Measurements from ENCODE around the gene DNAAF5. TPM values are rescaled to one million over a fixed set of nuclear protein-coding genes. Genes with fewer than 3 reads are reported as not detected.
A peak's percentile ranks its signal among the peaks of the same experiment; 100 is the strongest.

The DNAAF5 gene
- total RNA-seq, 1 experiment from 2014 or later = 37.6 TPM

DNA sequence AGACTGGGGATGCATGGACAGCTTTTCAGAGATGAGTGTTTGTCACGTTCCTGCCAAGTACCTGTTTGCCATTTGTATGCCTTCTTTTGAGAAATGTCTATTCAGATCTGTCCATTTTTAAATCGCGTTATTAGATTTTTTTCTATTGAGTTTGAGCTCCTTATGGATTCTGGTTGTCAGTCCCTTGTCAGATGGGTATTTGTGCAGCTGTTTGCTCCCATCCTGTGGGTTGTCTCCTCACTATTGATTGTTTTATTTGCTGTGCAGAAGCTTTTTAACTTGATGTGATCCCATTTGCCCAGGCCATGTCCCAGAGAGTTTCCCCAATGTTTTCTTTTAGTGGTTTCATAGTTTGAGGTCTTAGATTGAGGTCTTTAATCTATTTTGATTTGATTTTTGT, 6.1 kb downstream of the DNAAF5 start:
- BruUV-seq (replicated peaks) = no TSS peak
- TF ChIP-seq, protein P1, sequence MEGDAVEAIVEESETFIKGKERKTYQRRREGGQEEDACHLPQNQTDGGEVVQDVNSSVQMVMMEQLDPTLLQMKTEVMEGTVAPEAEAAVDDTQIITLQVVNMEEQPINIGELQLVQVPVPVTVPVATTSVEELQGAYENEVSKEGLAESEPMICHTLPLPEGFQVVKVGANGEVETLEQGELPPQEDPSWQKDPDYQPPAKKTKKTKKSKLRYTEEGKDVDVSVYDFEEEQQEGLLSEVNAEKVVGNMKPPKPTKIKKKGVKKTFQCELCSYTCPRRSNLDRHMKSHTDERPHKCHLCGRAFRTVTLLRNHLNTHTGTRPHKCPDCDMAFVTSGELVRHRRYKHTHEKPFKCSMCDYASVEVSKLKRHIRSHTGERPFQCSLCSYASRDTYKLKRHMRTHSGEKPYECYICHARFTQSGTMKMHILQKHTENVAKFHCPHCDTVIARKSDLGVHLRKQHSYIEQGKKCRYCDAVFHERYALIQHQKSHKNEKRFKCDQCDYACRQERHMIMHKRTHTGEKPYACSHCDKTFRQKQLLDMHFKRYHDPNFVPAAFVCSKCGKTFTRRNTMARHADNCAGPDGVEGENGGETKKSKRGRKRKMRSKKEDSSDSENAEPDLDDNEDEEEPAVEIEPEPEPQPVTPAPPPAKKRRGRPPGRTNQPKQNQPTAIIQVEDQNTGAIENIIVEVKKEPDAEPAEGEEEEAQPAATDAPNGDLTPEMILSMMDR (IDR thresholded peaks at IDR 0.05; ENCODE audit: unreplicated experiment) = no peak
- Mint-ChIP-seq H3K27ac (ENCODE audit: low read depth, unreplicated experiment) (no peak overlapping the region), H3K36me3 (ENCODE audit: insufficient read depth, unreplicated experiment) (peaks cover 12% of the 10 kb centered on the region), H3K4me3 (ENCODE audit: unreplicated experiment) (peak overlapping the region; percentile 19), H3K9me3 (ENCODE audit: unreplicated experiment) (no peaks in the 10 kb centered on the region), H3K27me3 (ENCODE audit: insufficient read depth, unreplicated experiment) (no peaks in the 10 kb centered on the region), H3K4me1 (ENCODE audit: insufficient read depth, unreplicated experiment) (peaks cover 25% of the 10 kb centered on the region)
- DNase-seq (ENCODE audit: unreplicated experiment) = no peak
- intact Hi-C loops (cut with micrococcal nuclease) = loop anchor here (1.0 kb wide), 1 partner anchor 400 kb away; no protein-coding TSS in a partner anchor
- CTCF ChIA-PET = interaction anchor here (0.6 to 2.6 kb wide), 14 partner anchors 18 to 411 kb away, joined by 3 to 28 read pairs (median 3); no protein-coding TSS in a partner anchor
- POLR2A ChIA-PET = interaction anchor here (0.5 to 2.3 kb wide), 13 partner anchors 9 to 419 kb away, joined by 3 to 7 read pairs (median 4); partner anchors contain the start of gene PDGFA

DNA sequence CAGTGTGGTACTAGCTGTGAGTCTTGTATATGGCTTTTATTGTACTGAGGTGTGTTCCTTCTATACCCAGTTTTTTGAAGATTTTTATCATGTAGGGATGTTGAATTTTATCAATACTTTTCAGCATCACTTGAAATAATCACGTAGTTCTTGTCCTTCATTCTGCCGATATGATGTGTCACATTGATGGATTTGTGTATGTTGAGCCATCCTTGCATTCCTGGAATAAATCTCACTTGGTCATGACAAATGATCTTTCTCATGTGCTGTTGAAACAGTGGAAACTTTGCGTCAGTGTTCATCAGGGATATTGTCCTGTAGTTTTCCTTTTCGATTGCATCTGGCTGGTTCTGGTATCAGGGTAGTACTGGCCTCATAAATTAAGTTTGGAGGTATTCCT, 7.7 kb downstream of the DNAAF5 start:
- intact Hi-C loops (cut with micrococcal nuclease) = no loop called here
- Mint-ChIP-seq H3K9me3 (ENCODE audit: unreplicated experiment) (no peaks in the 10 kb centered on the region), H3K27ac (ENCODE audit: low read depth, unreplicated experiment) (no peak overlapping the region), H3K27me3 (ENCODE audit: insufficient read depth, unreplicated experiment) (no peaks in the 10 kb centered on the region), H3K4me1 (ENCODE audit: insufficient read depth, unreplicated experiment) (peaks cover 22% of the 10 kb centered on the region), H3K4me3 (ENCODE audit: unreplicated experiment) (no peak overlapping the region), H3K36me3 (ENCODE audit: insufficient read depth, unreplicated experiment) (peaks cover 20% of the 10 kb centered on the region)
- TF ChIP-seq, protein P1 (IDR thresholded peaks at IDR 0.05; ENCODE audit: unreplicated experiment) = no peak
- no TSS peak for BruUV-seq (replicated peaks)
- POLR2A ChIA-PET = interaction anchor here (1.0 kb wide), 1 partner anchor 8 kb away, joined by 3 read pairs; no protein-coding TSS in a partner anchor
- CTCF ChIA-PET = interaction anchor here (1.4 to 1.9 kb wide), 3 partner anchors 401 to 412 kb away, joined by 3 to 9 read pairs (median 6); no protein-coding TSS in a partner anchor
- DNase-seq (ENCODE audit: unreplicated experiment) = no peak

DNA sequence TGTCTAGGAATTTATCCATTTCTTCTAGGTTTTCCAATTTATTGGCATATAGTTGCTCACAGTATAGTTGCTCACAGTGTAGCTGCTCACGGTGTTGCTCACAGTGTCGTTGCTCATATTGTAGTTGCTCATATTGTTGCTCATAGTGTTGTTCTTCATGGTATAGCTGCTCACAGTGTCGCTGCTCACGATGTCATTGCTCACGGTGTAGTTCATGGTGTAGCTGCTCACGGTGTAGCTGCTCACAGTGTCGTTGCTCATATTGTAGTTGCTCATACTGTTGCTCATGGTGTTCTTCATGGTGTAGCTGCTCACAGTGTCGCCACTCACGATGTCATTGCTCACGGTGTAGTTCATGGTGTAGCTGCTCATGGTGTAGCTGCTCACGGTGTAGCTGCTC, 8.3 kb downstream of the DNAAF5 start:
- POLR2A ChIA-PET = interaction anchor here (1.0 kb wide), 1 partner anchor 8 kb away, joined by 3 read pairs; no protein-coding TSS in a partner anchor
- H3K27me3 Mint-ChIP-seq (ENCODE audit: insufficient read depth, unreplicated experiment) = no peaks in the 10 kb centered on the region
- no peak overlapping the region for H3K4me3 Mint-ChIP-seq (ENCODE audit: unreplicated experiment)
- peaks cover 22% of the 10 kb centered on the region for H3K4me1 Mint-ChIP-seq (ENCODE audit: insufficient read depth, unreplicated experiment)
- intact Hi-C loops (cut with micrococcal nuclease) = no loop called here
- no peak for DNase-seq (ENCODE audit: unreplicated experiment)
- peaks cover 23% of the 10 kb centered on the region for H3K36me3 Mint-ChIP-seq (ENCODE audit: insufficient read depth, unreplicated experiment)
- CTCF ChIA-PET = interaction anchor here (0.5 to 1.5 kb wide), 4 partner anchors 36 to 403 kb away, joined by 3 to 6 read pairs (median 4); no protein-coding TSS in a partner anchor
- TF ChIP-seq, protein P1 (IDR thresholded peaks at IDR 0.05; ENCODE audit: unreplicated experiment) = no peak
- H3K9me3 Mint-ChIP-seq (ENCODE audit: unreplicated experiment) = no peaks in the 10 kb centered on the region
- H3K27ac Mint-ChIP-seq (ENCODE audit: low read depth, unreplicated experiment) = no peak overlapping the region
- no TSS peak for BruUV-seq (replicated peaks)

DNA sequence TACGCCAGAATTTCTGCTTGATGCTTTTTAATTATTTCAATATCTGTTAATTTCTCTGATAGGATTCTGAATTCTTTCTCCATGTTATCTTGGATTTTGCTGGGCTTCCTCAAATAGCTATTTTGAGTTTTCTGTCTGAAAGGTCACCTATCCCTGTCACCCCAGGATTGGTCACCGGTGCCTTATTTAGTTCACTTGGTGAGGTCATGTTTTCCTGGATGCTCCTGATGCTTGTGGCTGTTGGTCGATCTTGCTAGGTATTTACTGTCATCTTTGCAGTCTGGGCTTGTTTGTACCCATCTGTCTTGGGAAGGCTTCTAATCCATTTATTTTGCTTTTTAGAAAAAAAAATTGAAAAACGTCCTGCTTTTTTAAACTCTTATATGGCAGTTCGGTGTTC, 11.7 kb downstream of the DNAAF5 start:
- Mint-ChIP-seq H3K4me1 (ENCODE audit: insufficient read depth, unreplicated experiment) (peaks cover 7% of the 10 kb centered on the region), H3K9me3 (ENCODE audit: unreplicated experiment) (no peaks in the 10 kb centered on the region), H3K36me3 (ENCODE audit: insufficient read depth, unreplicated experiment) (peaks cover 19% of the 10 kb centered on the region), H3K27me3 (ENCODE audit: insufficient read depth, unreplicated experiment) (no peaks in the 10 kb centered on the region), H3K4me3 (ENCODE audit: unreplicated experiment) (no peak overlapping the region), H3K27ac (ENCODE audit: low read depth, unreplicated experiment) (no peak overlapping the region)
- TF ChIP-seq, protein P1 (IDR thresholded peaks at IDR 0.05; ENCODE audit: unreplicated experiment) = no peak
- POLR2A ChIA-PET = interaction anchor here (1.0 kb wide), 1 partner anchor 29 kb away, joined by 3 read pairs; no protein-coding TSS in a partner anchor
- no peak for DNase-seq (ENCODE audit: unreplicated experiment)
- no TSS peak for BruUV-seq (replicated peaks)
- CTCF ChIA-PET = interaction anchor here (0.6 to 2.5 kb wide), 2 partner anchors 417 to 470 kb away, joined by 3 to 6 read pairs; no protein-coding TSS in a partner anchor
- intact Hi-C loops (cut with micrococcal nuclease) = no loop called here
